MCF 10A (cell line): ENCODE data around the gene IRF6. TPM values are rescaled to one million over a fixed set of nuclear protein-coding genes. Genes with fewer than 3 reads are reported as not detected.
A peak's percentile ranks its signal among the peaks of the same experiment; 100 is the strongest.

ENCODE experiments used
- BruUV-seq: library from RNA; stranded (reverse); fragments of 400-500 nt; replicated peaks from 2 replicates; lab custom pipeline; 2021; lab: Mats Ljungman, UMichigan
- CTCF ChIA-PET: fragments of 300-600 bp; sonication (Branson Sonifier 250); formaldehyde crosslinking; extraction: SDS; loops from one replicate; lab custom pipeline; 2021; ENCODE audit warnings: antibody characterized with exemption, inconsistent platforms; lab: Yijun Ruan, JAX
- POLR2A ChIA-PET: fragments of 300-600, 350-650 bp; sonication (Branson Sonifier 250); formaldehyde crosslinking; extraction: SDS; loops from one replicate; lab custom pipeline; 2020; ENCODE audit warnings: antibody characterized with exemption, inconsistent platforms; lab: Yijun Ruan, JAX
- DNase-seq: peaks from one replicate; pipeline ENCODE4 v3.0.0-alpha.2; 2018; ENCODE audit not compliant: unreplicated experiment
- H3K27ac Mint-ChIP-seq: one replicate; pipeline ENCODE4 v1.8.0; 2022; ENCODE audit warnings: mild to moderate bottlenecking, low read depth, mixed read lengths; ENCODE audit not compliant: unreplicated experiment
- H3K27me3 Mint-ChIP-seq: one replicate; pipeline ENCODE4 v1.8.0; 2022; ENCODE audit warnings: mixed read lengths; ENCODE audit not compliant: insufficient read depth, unreplicated experiment
- H3K36me3 Mint-ChIP-seq: one replicate; pipeline ENCODE4 v1.8.0; 2022; ENCODE audit warnings: mild to moderate bottlenecking, moderate library complexity, mixed read lengths; ENCODE audit not compliant: insufficient read depth, unreplicated experiment
- H3K4me1 Mint-ChIP-seq: one replicate; pipeline ENCODE4 v1.8.0; 2022; ENCODE audit warnings: mixed read lengths; ENCODE audit not compliant: insufficient read depth, unreplicated experiment
- H3K4me3 Mint-ChIP-seq: one replicate; pipeline ENCODE4 v1.8.0; 2022; ENCODE audit warnings: mild to moderate bottlenecking, moderate library complexity, mixed read lengths; ENCODE audit not compliant: unreplicated experiment
- H3K9me3 Mint-ChIP-seq: one replicate; pipeline ENCODE4 v1.8.0; 2022; ENCODE audit warnings: mixed read lengths; ENCODE audit not compliant: unreplicated experiment
- intact Hi-C: fragments of 100-400 bp; cut with micrococcal nuclease; formaldehyde crosslinking; loops from 2 replicates; pipeline ENCODE4 v1.14.1; 2022
- total RNA-seq: library from RNA; stranded (reverse); gene quantifications from 2 replicates; pipeline ENCODE4 v1.2.3, GENCODE V29; 2022
- TF ChIP-seq, protein P1 (sequence below): fragments of 200-600 bp; IDR thresholded peaks from one replicate; pipeline ENCODE4 v1.8.0; 2022; ENCODE audit warnings: antibody characterized with exemption, mild to moderate bottlenecking; ENCODE audit not compliant: unreplicated experiment

The IRF6 gene
- total RNA-seq, 1 experiment from 2014 or later = 106 TPM

DNA sequence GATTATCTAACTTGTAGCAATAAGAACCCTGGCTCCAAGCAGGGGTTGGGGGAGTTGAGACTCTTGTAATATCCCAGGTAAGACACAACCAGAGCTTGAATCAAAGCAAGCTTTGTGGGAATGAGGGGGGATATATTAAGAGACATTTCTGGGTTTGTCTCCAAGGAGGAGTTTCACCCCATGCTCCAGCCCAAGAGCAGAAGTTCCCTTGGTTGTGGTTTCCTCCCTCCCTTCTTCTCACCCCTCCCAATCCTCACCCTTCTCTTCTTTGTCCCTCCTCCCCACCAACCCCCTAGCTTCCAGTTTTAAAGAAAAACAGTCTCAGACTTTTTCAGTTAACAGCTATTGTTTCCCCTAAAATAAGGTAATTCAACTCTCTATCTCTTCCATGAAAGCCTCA lies 38.2 kb downstream of the IRF6 start:
- no TSS peak for BruUV-seq
- DNase-seq = no peak
- ChIA-PET POLR2A (interaction anchor here (0.7 to 5.7 kb wide), 7 partner anchors 9 to 334 kb away, joined by 3 to 37 read pairs (median 7); partner anchors contain the start of genes C1orf74, IRF6 and UTP25), CTCF (interaction anchor here (0.5 to 2.6 kb wide), 8 partner anchors 8 to 331 kb away, joined by 3 to 15 read pairs (median 4); no protein-coding TSS in a partner anchor)
- Mint-ChIP-seq H3K36me3 (no peaks in the 10 kb centered on the region), H3K9me3 (no peaks in the 10 kb centered on the region), H3K27ac (no peak overlapping the region), H3K4me3 (no peak overlapping the region), H3K27me3 (no peaks in the 10 kb centered on the region), H3K4me1 (peaks cover 17% of the 10 kb centered on the region)
- TF ChIP-seq, protein P1, sequence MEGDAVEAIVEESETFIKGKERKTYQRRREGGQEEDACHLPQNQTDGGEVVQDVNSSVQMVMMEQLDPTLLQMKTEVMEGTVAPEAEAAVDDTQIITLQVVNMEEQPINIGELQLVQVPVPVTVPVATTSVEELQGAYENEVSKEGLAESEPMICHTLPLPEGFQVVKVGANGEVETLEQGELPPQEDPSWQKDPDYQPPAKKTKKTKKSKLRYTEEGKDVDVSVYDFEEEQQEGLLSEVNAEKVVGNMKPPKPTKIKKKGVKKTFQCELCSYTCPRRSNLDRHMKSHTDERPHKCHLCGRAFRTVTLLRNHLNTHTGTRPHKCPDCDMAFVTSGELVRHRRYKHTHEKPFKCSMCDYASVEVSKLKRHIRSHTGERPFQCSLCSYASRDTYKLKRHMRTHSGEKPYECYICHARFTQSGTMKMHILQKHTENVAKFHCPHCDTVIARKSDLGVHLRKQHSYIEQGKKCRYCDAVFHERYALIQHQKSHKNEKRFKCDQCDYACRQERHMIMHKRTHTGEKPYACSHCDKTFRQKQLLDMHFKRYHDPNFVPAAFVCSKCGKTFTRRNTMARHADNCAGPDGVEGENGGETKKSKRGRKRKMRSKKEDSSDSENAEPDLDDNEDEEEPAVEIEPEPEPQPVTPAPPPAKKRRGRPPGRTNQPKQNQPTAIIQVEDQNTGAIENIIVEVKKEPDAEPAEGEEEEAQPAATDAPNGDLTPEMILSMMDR = no peak
- intact Hi-C loops = no loop called here

DNA sequence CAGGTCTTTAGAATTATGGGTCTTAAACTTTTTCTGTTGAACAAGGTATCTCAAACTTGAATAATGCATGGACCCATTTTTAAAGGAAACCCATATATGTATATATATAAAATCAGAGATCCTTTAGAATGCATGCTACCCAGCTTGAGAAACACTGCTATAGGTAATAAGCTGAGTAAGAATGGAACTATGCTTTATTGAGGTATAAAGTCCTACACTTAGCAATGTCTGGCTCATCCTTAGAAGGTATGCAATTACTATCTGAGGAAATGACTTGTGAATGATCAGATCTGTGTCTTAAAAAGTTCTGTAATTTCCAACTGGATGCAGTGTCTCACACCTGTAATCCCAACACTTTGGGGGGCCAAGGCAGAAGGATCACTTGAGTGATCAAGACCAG lies 38.8 kb downstream of the IRF6 start:
- POLR2A ChIA-PET = interaction anchor here (1.0 to 5.7 kb wide), 5 partner anchors 8 to 59 kb away, joined by 3 to 37 read pairs (median 4); partner anchors contain the start of gene C1orf74
- no peak overlapping the region for H3K27ac Mint-ChIP-seq
- intact Hi-C loops = no loop called here
- TF ChIP-seq, protein P1 = no peak
- DNase-seq = no peak
- H3K4me3 Mint-ChIP-seq = no peak overlapping the region
- no peaks in the 10 kb centered on the region for H3K27me3 Mint-ChIP-seq
- peaks cover 17% of the 10 kb centered on the region for H3K4me1 Mint-ChIP-seq
- H3K9me3 Mint-ChIP-seq = no peaks in the 10 kb centered on the region
- CTCF ChIA-PET = interaction anchor here (0.6 to 2.2 kb wide), 7 partner anchors 9 to 1948 kb away, joined by 3 to 30 read pairs (median 3); no protein-coding TSS in a partner anchor
- no peaks in the 10 kb centered on the region for H3K36me3 Mint-ChIP-seq
- no TSS peak for BruUV-seq

DNA sequence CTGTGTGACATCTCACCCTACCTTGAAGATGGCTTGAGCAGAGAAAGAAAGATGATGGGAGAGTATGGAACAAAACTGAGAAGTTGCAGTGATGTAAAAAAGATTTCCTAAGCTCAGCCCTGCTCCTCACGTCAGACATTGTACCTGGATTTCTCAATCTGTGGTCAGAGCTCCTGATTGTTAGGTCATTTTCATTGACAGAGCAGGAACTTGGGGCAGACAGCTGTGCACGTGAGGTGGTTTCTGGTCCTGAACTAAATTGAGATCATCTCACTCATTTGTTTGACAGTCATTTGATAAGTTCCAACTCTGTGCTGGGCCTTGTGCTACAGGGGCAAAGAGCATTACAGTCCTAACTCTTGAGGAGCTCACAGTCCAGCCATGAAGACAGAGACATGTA lies 39.9 kb downstream of the IRF6 start:
- DNase-seq = peak; percentile 46
- Mint-ChIP-seq H3K4me3 (no peak overlapping the region), H3K9me3 (no peaks in the 10 kb centered on the region), H3K4me1 (peaks cover 19% of the 10 kb centered on the region), H3K36me3 (no peaks in the 10 kb centered on the region), H3K27me3 (no peaks in the 10 kb centered on the region), H3K27ac (no peak overlapping the region)
- CTCF ChIA-PET = interaction anchor here (0.6 to 2.2 kb wide), 9 partner anchors 9 to 182 kb away, joined by 3 to 30 read pairs (median 4); no protein-coding TSS in a partner anchor
- POLR2A ChIA-PET = interaction anchor here (0.7 to 5.7 kb wide), 4 partner anchors 9 to 25 kb away, joined by 3 to 37 read pairs (median 4); partner anchors contain the start of gene C1orf74
- TF ChIP-seq, protein P1 = no peak
- intact Hi-C loops = no loop called here
- no TSS peak for BruUV-seq

DNA sequence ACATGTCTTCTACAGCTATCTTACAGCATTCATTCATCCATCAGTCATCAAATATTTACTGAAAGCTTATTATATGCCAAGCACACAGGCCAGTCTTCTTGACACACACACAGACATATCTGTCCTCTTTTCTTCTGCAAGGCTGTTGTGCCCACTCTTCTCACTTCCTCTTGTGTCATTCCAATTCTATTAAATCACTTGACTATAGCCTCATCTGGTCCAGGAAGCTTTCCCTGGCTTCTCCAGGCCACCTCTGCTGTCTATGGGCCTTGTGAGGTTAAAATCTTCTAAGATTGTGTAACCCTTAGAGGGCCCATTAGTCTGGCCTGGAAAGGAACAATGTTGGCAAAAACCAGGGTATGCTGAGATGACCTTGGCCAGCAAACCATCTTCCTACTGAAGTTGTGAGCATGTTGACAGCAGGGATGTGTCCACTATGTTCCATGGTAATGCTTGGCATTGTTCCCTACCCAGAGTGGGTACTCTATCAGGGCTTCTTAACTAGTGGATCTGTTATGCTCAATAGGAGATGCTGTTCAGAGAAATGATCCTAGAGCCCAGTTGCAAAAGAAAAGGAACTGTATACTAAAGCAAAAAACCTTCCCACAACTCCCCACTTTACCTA lies 44.8 kb downstream of the IRF6 start:
- ChIA-PET CTCF (interaction anchor here (0.6 to 9.7 kb wide), 10 partner anchors 11 to 983 kb away, joined by 3 to 99 read pairs (median 4); no protein-coding TSS in a partner anchor), POLR2A (interaction anchor here (1.1 to 1.2 kb wide), 3 partner anchors 24 to 55 kb away, joined by 3 to 5 read pairs (median 3); partner anchors contain the start of gene C1orf74)
- no TSS peak for BruUV-seq
- TF ChIP-seq, protein P1 = no peak
- Mint-ChIP-seq H3K27me3 (no peaks in the 10 kb centered on the region), H3K27ac (no peak overlapping the region), H3K4me1 (peaks cover 5% of the 10 kb centered on the region), H3K4me3 (no peak overlapping the region), H3K9me3 (no peaks in the 10 kb centered on the region), H3K36me3 (no peaks in the 10 kb centered on the region)
- DNase-seq = no peak
- intact Hi-C loops = no loop called here
